Hematopoietic multipotent progenitor cell (in vitro differentiated cells): ENCODE data around the gene FSTL4. TPM values are rescaled to one million over a fixed set of nuclear protein-coding genes. Genes with fewer than 3 reads are reported as not detected.

Experiments used
- DNase-seq, 3 donors: peaks; one replicate each; pipeline ENCODE4 v3.0.0-alpha.2; 2011 to 2015; ENCODE audit warnings: low read depth in 2 of 3, low spot score in 2 of 3
- total RNA-seq: library from RNA; depleted of rRNA; stranded (reverse); fragments of >200 nt; gene quantifications from one replicate; pipeline ENCODE4 v1.2.3, GENCODE V29; 2012

Gene FSTL4
- total RNA-seq, 1 donor, result under 0.01 TPM

DNA sequence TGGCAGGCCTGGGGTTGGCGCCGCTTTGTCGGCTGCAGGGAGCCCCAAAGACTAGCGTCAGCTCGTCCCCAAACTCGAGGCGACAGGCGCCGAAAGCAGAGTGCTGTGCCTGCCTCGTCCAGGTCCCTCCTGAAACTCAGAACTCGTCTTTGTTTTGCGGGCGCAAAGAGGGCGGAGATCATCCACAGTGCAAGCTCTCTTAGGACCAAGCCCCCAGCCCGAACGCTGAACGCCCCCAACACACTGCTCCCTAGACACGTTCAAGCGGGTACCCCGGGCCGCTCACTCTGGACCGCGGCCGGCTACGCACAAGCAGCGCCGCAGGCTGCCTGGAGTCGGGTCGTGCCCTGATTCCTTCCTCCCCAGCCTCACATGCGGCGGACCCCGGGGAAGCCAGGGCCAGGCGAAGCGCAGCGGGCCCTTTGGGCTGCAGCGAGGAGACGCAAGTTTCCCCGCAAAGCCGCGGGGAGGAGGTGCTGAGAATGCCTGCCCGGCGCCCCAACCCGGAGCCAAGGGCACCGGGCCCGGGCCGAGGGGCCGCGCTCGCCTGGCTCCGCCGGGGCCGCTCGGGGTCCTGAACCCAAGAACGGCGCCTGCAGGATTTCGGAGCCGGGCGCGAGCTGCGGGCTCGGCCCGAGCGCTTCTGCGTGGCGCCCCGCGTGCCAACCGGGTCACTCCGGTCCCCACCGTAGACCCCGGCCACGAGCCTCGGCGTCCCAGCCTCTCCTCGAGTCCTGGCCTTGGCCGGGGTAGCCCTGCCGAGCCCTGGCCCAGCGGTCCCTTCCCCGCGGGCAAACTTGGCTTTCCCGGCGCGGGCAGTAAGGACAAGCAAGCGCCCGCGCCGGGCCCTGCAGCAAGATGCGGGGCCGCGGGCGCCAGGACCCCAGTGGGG is 738 bp downstream of the FSTL4 start:
- peak in 1 of 3 donors; percentile 9 for DNase-seq

DNA sequence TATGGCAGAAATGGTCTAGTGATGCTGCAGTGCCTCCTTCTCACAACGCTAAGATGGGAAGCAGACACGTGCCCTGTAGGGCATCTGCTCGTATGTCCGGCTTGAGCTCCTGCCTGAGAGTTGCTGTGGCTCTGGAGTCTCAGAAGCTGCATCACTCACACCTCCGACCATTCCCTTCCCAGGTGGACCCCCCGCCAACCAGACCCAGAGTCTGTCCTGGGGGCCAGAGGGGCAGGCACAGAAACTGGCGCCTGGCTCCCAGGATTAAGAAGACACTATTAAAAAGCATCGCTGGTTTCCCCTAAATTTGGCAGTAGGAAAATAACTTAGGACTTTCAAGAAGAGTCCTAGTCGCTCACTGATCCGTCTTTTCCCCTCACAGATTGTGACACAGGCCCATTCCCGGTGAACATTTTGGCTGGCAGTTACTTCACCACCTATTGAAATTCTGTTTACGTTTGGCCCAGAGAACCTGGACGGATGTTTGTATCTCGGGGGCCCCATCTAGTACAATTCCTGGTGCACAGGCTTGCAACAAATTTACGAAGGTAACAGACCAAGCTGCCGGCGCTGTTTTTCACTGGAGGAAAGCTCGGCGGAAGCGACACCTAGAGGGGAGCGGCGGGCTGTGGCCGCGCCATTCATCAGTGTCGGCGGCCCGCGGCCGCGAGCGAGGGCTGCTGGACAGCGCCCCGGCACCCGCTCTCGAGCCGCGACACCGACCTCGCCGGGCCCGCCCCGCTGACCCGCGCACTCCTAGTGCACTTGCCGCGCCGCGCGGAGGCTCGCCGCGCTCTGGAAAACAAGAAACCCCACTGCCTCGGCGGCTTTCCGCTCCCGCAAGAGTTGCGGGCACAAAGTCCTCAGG is 1.6 kb downstream of the FSTL4 start:
- DNase-seq, result peak in 2 of 3 donors; percentile 41 to 43

DNA sequence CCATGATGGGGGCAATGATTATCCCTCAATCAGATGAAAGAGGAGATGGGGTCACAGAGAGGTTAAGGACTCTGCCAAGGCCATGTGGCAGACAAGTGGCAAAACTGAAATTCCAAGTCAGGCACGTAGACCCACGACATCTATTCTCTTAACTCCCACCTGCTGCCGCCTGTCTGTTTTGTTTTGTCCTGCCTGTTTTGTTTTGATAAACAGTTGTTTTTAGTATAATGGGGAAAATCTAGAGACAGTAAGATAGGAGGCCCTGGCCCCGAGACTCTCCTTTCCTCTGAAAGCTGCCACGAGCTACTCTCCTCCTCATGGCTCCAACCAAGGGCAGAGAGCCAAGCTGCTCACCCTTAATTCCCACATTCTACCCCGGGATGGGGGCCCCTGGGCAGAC is 4.9 kb downstream of the FSTL4 start:
- DNase-seq, result no peak

DNA sequence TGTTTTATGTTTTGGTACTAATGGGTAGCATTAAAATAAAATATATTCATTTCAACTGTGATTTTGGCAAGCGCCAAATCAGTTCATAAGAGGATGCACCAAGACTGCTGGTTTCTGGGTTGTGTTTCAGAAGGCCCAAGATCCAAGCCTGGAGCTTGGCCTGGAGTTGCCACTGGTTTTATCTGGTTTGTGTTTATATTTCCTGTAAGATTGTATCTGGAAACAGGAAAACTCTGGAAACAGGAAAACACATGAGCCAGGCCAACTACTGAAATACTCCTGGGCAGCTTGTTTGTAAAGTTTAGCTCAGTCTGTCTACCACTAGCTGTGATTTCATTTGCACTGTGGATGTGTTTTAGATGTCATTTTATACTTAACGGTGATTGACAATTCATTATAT is 5.5 kb downstream of the FSTL4 start:
- DNase-seq, result no peak

DNA sequence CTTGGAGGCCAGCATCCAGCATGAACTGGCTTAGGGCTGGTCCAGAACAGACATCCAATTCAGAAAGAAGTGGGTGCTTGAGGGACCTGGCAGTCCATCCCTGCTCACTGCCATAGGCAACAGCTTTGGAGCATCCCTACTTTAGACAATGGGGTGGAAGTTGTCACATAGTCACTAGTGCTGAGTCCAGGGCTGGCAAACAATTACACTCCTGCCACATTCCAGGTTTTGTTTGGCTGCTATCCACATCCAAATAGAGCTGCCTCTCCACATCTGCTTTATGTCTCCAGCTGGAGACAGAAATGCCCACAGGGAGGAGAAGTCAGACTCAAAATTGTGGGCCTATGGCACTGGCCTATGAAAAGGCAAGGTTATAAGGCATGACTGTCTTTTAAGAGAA is 7.0 kb downstream of the FSTL4 start:
- DNase-seq, result no peak

DNA sequence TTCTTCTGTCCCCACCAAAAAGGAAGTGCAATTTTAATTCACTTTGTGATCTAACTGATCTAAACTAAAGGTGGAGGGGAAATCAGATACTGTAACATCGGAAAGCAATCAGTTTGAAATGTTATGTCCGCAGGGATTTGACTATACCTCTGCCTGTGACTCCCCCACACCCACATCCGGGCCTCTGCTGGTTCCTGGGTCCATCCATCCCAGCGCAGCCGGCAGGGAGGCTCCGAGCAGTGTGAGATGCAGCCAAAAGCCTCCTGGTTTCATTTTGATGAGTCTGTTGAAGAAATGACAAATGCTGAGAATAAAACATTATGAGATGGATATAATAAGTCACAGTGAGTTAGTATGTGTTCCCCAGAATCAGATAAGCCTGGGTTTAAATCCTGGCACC is 8.6 kb downstream of the FSTL4 start:
- DNase-seq, result no peak

DNA sequence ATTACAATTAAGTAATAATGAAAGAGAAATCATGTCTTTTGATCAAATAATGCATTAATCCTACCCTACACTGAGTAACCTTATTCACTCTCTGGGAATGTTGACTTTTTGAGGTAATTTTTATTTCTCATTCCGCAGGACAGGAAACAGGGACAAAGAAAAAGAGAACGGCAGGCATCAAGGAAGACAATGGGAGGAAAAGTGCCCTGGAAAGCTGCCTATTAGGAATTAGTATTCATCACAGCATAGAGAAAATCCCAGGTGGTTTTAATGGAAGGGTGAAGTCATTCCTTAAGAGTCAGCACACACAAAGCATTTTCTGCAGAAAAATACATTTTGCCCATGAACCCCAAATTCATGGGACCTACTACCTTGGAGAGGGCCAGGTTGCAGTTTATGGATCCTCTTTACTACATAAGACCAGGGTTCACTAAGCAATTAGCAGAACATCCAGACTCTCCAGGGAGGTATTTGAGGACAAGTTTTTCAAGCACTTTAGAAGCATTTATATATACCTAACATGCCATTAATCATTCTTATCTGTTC is 9.4 kb downstream of the FSTL4 start:
- no peak for DNase-seq

DNA sequence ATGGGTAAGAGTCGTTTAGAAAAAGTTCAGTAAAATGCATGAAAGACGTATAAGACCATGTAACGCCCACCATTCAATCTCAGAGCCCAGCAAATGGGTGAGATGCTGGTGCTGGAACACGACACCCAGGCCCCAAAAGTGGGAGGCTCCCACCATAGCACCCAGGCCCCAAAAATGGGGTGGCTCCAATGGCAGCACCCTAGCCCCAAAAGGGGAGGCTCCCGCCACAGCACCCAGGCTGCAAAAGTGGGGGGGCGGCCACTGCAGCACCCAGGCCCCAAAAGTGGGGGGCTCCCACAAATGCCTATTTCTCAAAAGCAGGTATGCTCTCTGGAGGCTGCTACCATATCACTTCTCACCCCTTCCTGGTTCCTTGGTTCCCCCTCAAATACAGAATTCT is 12.7 kb downstream of the FSTL4 start:
- no peak for DNase-seq

DNA sequence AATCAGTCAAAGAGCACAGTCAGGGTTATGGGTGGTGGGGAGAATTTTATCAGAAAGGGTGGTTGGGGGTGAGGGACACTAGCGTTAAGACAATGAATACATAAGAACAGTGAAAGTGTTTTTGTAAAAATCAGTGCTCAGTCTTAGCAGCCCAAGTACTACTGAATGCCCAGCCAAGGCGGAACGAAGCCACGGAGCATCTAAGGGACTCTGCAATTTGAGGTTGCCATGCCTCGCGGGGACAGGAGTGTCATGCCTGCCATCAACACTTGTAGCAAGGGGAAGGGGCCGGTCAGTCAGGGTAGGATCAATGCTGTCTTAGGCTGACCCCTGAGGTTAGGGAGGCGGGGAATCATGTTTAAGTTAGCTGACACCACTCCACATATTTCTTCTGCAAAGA is 13.3 kb downstream of the FSTL4 start:
- no peak for DNase-seq

DNA sequence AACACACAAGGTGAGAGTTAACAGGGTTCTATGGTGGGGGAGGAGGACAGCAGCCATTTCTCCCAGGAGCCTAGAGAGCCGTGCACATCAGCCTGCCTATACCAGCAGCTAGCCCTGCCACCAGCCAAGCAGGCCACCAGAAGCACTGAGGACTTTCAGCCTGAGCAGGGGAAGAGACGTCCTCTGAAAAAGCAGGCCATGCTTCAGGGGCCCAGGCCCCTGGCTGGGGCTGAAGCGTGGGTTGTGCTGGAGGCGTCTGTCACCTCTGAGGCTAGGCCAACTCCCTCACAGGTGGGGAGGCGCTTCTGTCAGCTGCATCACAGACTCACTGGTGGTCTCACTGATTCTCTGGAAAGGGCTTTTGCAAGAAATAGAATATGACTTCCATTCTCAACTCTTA is 16.3 kb downstream of the FSTL4 start:
- DNase-seq, result no peak

DNA sequence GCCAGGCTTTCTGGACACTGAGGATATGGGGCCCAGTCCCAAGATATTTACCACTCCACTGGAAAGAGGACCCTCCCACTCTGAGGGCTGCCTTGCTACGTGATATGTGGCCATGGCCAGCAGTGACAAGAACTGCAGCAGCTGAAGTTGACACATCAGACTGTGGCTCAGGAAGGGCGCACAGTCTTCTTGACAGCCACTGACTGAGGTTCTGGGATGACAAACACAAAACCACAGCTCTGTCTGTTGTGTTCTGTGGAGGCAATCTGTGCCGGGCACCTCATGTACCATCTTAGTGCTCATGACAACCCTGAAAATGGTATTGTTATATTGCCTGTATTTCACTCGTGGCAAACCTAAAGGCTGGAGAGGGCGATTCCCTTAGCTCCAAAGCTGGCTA is 16.9 kb downstream of the FSTL4 start:
- DNase-seq, result no peak

DNA sequence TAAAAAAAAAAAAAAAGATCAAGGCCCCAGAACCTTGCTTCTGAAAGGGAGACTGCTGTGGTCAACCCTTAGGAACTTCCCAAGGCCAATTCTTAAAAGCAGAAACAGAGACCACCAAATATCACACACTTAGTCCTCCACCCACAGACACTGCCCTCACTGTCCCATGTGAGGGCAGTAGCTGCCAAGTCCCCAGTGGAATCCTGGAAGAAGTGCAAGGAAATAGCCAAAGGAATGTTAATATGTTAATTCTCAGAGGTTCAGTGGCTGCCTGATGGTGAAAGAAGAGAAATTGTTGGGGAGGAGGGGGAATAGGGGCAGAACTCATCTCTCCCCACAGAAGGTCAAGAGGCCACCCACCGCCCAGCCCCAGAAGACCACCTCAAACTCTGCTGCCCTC is 23.1 kb downstream of the FSTL4 start:
- no peak for DNase-seq

DNA sequence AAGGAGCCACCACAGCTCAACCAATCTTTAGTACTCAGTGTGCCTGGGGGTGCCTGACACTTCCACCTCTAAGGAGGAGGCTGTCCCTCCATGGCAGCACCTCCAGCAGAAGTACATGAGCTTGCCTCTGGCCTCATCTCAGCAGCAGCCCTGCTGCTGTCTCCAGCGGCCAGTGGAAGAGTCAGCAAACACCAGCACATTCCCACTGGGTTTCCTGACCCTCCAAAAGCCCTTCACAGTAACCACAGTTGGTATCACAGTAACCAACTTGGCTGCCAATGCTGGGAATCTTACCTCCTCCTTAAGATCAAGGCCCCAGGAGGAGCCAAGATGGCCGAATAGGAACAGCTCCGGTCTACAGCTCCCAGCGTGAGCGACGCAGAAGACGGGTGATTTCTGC is 29.4 kb downstream of the FSTL4 start:
- DNase-seq, result no peak

DNA sequence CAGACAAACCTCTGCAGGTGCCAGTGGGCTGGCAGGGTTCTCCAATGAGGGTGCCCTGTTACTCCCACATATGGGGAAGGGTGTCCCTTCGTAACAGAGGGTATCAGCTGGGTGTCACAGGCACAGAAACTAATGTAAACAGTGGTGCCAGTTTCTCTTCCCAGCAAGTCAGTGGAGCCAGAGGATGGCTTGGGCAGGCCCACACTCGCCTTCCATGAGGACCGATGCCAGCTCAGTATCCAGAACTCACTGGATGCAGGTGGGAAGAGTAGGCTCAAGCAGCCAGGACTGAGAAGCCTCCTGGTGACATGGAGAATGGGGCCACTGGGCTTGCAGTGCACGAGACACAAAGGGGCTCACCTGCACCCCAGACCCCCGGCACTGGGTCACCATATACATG is 30.4 kb downstream of the FSTL4 start:
- DNase-seq, result no peak

DNA sequence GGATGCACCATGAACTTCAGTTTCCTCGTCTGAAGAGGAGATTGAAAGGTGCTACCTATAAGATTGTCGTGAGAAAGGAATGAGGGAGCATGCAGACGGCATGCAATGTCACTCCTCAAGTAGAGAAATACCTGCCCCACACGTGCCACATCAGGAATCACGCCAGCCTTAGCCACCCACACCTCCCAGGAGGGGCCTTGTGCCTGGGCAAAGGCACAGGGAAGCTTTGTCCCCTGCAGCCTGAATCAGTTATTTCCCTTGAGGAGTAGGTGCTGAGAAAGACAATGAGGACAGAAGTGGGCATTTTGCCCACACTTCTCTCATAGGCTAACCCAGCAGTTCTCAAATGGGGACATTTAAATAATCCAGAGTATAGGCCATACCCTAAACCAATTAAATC is 31.0 kb downstream of the FSTL4 start:
- DNase-seq, result no peak

DNA sequence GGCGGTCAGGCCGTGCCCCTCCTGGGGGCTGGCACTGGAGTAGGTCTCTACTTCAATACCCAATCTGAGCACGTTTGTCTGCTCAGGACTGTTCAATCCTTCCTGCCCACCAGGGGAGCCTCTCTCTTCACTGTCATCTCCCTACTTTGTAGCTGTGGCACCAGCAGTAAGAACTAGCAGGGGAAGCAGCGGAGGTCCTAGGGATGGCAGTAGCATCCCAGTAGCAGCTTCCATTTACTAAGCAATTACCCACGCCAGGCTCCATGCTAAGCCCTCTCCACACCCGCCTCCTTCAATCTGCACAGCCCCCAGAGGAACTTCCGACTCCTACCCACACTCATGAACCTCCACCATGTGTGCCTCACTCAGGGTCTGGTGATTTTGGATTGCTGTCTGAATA is 31.7 kb downstream of the FSTL4 start:
- no peak for DNase-seq

DNA sequence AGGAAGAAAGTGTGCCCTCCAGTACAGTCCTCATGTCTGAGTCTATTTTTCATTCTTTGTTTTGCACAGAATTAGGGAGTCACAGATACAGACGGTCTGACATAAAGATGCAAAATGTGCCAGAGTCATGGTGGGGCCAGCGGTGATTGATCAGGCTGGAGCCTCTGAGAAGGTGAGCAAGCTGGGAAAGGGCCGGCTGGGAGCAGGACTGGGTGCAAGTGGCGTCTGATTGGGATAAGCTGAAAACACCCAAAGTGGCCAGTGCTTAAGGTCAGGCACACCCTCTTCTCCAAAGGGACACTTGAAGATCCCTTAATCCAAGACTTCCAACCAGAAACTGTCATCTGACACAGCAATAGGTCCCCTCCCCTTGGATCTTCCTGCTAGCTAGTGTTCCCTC is 32.6 kb downstream of the FSTL4 start:
- DNase-seq, result no peak

DNA sequence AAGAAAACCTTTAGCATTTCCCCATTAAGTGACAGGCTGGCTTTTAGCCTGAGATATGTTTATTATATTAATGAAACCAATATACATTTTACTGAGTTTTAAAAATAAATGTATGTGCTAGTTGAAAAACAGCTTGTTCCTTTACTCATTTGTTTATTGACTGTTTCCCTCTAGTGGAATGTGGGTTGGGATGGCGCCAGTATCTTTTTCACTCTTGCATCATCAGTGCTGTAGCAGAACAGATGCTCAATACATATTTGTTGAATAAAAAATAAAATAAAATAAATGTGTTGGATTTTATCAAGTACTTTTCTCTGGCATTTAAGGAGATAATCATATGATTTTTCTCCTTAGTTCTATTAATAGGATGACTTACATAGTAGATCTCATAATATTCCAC is 43.0 kb downstream of the FSTL4 start:
- no peak for DNase-seq

DNA sequence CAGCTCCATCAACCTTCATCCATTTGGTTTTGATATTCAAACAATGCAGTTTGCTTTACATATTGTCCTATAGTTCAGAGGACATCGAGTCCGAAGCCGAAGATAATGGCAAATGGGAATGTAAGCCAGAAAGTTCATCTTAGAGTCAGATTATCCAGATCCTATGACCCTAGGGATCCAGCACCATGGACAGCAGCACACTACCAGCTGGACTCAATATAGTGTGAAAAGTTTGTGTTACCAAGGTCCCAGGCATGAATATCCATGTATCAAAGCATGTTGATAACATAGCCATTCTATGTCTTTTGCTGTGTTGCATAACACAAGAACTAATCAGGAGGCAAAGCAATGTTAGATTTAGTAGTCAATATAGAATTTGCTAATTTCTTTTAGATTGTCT is 46.3 kb downstream of the FSTL4 start:
- DNase-seq, result peak in 2 of 3 donors; percentile 9 to 55

DNA sequence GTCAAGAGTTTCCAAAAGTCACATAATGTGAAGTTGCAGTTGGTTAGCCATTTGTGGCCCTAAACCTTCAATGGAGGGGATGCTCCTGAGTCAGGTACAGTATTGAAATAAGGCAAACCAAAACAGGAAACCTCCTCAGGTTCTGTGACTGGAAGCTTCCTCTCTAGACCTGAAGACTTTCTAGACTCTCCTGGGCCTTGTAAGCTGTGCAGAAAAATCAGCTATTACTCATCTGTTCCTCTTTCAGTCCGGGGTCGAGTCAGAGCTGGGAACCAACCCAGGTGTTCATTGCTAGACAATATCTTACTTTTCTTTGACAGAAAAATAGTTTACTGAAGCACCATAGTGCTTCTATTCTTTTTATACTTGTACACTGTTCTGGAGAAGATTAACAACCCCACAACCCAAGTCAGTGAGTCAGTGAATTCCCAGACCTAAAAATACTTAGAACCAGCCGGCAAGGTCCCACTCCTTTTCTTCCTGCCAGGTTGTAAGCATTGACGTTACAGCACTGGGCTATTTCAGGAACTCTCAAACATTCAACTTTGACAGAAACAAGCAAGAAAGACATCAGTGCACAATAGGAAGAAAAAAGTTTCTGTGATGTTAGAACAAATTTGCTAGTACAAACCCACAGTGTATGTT is 47.3 kb downstream of the FSTL4 start:
- DNase-seq, result no peak

DNA sequence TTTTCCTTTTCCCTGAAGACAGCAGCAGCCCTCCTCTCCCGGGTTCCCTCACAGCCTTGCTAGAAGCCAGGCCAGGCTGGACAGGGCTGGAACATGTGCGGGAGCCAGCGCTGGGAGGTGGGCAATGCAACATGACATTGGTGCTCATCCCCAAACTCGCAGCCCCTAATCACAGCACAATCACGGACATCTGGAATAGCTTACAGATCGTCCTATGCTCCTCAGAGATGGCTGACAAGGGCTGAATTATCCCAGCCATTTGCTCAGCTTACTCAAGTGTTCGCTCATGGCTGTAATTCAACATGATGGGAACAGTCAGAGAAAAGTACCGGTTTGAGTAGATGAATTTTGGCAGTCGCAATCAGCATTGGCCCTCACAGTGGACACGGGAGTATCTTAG is 49.8 kb downstream of the FSTL4 start:
- DNase-seq, result no peak
